T1000 (cell line): ENCODE measurements around the gene ACIN1.

Experiments
- DNase-seq: peaks from one replicate; lab custom pipeline; 2025; ENCODE audit warnings: mixed read lengths; lab: John Stamatoyannopoulos, UW

Gene ACIN1

DNA sequence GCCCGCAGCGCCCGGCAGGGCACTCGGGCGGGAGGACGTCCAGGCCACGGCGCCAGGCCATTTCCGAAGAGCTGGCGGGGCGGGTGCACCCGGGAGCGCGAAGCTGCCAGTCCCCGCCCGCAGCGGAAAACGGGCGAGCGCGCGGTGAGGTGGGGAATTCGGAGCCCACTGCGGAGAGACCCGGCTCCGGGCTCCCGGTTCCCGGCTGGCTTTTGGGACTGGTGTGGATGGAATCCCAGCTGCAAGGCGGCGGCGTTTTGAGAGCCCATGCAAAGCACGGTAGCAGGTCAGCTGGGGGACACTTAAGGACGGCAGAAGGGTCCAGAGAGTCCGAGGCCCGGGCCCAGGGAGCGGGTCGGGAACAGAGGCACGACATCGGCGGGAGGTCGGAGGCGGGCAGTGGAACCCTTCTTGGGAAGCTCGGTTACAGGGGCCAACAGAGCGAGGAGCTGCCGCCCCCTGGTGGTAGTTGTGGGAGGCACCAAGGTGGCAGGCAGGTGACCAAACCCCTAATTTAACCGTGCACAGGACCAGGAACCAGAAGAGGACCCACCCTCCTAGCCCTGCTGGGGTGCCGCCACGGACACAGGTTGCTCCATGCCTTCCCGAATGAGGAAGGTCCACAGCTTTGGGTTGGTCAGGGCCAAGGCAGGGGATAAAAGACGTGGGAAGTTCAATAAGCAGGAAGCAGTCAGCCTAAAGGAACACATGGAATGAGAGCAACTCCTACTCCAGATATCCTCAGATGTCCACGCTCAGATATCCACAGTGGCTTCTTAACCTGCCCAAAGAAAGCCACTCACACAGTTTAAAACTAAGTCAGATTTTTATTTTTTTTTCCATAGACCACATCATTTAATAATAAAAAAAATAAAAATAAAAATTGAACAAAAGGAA is 36.9 kb downstream of the ACIN1 start:
- DNase-seq: no peak

DNA sequence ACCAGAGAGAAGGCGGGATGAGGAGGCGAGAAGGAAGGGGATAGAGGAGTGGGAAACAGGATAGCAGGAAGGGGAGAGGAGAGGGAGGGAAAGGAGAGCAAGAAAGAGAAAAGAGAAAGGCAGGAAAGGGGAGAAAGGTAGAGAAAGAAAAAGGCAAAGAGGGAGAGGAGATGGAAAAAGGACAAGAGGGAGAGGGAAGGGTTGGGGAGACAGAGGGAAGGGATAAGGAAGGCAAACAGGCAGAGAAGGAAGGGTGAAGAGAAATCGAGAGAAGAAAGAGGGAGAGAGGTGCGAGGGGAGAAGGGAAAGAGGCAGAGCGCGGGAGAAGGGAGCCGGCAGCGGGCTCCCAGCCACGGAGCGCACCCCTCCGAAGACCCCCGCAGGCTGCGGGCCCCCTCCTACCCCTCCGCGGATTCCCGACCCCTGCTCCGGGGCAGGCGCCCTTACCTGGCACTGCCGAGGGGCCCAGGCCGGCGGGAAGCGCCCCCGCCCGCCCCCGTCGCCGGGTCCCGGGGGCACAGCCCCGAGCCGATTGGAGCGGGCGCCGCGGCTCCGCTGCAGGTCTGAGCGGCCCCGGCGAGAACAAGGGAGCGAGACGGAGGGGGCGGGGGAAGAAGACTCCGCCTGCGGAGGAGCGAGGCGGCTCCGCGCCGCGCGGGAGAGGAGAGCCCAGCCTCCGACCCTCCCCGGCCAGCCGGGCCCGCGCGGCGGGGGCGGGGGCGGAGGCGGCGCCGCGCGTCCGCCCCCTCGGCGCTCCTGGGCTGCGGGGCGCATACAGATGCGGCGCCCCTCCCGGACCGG is 37.8 kb downstream of the ACIN1 start, which contains the start of gene CDH24:
TSS of gene CDH24 (minus strand) at position 565 of the 801 bp plus-strand sequence. CDS start 1,787 bp downstream, outside the sequence.
- DNase-seq: no peak

DNA sequence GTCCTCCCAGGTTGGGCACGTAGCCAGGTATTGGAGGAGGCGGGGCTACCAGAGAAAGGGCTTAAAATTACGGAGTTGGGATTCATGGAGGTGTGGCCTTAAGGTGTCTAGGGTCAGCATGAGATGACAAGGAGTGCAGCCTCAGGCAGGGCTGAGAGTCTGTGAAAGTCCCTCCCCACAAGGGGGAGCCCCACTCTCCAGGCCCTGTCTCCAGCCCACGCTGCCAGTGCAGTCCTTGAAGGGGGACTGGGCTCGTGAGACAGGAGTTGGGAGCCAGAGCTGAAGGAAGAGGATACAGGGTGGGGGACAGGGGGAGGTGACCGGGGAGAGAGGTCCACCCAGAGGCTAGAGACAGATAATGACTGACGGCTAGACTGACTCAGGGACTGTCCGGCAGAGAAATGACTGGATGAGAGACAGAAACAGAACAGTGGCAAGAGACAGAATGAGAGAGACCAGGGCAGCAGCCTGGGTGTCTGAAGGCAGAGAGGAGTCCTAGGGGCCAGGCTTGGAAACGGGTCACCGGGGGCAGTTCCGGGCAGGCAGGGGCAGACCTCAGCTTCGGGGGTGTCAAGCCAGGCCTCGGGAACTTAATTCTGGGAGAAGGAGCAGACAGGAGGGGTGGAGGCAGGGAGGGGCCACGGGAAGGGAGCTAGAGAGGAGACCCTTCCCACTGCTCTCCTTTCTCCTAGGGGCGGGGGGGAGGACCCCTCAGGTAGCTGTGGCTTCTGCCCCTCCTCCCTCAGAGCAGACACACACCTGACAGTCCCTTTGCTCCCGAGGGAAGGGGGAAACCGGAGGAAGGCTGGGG is 38.6 kb downstream of the ACIN1 start:
- no peak for DNase-seq

DNA sequence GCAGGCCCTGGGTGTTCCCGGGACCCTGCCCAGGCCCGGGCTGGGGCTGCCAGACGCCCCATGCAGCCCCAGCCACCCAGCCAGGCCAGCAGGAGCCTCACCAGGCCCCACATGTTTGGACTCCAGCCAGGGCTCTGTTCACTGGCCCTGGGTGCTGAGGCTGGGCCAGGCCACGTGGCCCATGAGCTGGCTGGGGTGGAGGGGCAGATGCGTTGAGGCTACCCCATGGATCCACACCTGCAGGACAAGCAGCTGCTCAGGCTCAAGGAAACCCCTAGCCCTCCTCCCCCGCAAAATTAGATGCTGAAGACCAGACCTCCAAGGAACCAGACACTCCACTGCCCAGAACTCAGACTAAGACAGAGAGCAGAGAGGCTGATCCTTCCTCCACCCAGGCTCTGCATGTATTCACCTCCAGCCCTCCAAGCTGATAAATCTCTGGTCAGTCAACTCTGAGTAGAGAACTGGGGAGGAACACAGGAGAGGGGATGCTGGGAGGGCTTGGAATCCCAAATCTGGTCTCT is 39.3 kb downstream of the ACIN1 start:
- no peak for DNase-seq

DNA sequence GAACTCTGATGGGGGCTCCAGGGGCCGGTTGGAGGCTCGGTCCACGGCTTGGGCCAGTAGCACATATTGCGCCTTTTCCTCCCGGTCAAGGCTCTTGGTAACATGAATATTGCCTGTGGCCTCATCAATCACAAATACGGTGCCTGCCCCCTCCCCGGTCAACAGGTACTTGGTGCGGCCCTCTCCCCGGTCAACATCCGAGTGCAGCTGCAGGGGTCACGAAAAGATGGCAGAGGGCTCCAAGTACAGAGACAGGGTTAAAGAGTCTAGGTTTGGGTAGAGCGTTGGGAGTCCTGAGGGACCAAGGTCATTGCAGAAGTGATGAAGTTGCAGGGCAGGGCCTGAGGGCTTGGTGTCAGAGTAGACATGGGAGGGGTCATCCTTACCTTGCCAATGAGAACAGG is 39.8 kb downstream of the ACIN1 start:
- DNase-seq: no peak

DNA sequence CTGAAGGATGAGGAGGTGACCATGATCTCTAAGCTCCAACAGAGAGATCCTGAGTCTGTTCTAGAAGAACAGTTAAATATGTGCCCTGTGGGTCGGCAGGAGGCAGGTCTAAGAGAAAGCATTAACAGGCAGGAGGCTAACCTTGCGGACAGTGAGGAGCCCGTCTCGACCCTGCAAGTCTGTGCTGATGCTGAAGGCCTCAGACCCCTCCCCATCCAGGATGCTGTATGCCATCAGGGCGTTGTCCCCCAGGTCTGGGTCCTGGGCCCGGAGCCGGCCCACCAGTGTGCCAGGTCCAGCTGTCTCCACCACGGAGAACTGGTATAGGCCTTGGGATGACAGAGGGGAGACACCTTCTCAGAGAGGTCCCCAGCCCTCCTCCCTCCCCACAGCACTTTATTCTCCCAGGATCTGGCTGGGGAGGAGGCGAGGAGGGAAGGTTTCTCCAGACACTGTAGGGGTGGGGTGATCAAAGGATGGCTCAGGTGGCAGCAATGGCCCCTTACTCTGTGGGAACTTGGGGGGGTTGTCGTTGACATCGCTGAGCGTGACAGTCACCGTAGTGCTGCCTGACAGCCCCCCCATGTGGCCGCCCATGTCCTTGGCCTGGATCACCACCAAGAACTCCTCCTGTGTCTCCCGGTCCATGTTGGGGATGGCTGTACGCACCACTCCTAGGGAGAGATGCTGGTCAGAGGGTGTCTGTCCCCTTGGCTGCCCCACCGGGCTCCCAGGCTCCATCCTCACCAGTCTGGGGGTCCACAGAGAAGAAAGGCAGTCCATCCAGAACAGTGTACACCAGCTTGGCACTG is 40.7 kb downstream of the ACIN1 start:
- no peak for DNase-seq

DNA sequence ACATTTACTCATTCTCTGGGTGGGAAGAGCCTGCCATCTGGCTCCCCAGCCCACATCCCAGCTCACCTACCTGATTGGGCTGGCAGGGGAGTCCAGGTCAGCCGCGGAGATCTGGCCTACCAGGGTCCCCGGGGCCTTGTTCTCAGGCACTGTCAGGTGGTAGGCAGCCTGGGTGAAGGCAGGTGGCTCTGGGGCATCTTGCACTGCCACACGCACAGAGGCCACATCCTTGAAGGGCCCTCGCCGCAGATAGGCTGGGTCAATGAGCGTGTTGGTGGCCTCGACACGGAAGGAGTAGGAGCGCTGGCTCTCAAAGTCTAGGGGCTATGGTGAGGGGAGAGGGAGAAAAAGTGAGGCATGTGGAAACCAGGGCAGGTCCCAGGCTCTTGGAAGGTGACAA is 41.5 kb downstream of the ACIN1 start:
- DNase-seq: no peak

DNA sequence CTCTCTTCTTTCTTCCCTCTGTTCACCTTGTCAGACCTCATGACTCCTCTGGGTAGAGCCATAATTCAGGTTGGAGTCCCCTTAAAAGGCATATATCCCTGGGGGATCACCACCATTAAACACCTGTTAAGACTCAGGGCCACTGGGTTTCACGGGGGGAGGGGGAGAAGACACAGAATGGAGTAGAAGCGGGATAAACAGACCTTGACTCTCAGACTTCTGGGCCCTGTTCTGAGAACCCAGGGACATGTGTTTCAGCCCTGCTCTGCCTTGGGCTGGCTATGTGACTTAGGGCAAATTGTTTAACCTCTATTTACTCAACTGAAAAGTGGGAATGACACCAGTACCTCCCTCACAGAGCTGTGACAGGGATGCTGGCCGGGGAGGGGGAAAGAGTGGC is 42.3 kb downstream of the ACIN1 start:
- DNase-seq: no peak

DNA sequence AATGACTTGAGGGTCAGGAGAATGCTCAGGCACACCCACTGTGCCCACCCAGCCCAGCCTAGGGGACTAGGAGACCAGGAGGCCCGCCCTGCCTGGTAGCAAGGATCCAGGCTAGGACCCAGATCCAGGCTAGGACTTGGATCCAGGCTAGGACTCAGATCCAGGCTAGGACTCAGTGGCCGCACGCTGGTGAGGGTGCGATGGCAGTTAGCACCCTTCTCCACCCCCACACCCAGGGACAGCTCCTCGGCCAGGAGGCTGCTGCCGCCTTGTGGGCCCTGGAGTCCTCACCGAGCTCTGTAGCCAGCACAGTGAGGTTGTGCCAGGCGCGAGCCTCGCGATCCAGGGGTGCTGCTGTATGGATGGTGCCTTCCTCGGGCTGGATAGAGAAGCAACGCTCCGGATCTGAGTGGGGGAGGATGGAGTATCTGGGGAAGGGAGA is 42.7 kb downstream of the ACIN1 start:
- no peak for DNase-seq

DNA sequence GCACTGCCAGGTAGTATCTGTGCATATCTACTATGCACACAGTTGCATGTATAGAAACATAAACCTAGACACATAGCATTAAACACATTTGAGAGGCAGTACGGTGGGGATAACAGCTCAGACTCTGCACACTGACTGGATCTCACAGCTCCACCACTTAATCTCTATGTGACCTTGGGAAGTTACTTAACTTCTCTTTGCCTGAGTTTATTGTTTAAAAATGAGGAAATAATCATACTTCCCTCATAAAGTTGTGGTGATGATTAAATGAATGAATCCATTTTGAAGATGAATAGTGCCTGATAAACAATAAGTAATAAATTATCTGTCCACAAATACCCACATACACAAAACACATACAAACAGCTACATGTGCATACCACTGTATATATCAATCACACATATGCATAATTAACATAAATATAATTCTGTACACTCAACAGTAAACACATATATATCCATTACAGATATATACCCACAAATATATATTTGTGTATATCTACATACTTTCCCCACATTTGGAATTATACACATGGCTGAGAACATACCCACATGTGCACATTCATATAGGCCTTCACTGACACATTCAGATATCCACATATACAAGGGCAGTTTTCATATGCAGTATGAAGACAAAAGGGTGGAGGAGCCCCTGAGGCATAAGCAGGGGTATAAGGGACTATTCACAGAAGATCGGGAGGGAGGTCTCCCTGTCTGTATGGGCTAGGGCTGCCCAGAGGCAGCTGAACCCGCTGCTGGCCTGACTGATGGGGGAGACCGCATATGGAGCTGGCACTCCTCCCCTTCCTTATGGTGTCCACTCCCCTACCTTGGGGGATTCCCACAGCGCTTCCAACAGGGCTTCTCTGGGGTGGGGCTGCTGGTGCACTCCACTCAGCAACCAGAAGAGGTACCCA is 43.5 kb downstream of the ACIN1 start:
- DNase-seq: no peak

DNA sequence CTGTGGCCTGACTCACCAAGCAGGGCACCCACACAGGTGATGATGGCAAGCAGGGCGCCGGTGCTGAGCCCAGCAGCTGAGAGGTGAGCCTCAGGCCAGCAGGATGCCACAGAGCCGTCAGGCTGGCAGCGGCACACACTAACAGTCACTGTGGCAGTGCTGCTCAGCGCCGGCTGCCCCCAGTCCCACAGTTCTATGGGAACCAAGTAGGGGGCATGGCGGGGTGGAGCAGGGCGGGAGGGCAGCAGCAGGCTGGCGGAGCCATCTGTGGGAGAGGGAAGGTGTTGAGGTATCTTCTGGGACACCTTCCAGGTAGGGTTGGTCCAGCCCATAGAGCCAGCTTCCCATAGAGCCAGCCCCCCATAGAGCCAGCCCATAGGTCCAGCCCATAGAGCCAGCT is 45.9 kb downstream of the ACIN1 start:
- DNase-seq: no peak

DNA sequence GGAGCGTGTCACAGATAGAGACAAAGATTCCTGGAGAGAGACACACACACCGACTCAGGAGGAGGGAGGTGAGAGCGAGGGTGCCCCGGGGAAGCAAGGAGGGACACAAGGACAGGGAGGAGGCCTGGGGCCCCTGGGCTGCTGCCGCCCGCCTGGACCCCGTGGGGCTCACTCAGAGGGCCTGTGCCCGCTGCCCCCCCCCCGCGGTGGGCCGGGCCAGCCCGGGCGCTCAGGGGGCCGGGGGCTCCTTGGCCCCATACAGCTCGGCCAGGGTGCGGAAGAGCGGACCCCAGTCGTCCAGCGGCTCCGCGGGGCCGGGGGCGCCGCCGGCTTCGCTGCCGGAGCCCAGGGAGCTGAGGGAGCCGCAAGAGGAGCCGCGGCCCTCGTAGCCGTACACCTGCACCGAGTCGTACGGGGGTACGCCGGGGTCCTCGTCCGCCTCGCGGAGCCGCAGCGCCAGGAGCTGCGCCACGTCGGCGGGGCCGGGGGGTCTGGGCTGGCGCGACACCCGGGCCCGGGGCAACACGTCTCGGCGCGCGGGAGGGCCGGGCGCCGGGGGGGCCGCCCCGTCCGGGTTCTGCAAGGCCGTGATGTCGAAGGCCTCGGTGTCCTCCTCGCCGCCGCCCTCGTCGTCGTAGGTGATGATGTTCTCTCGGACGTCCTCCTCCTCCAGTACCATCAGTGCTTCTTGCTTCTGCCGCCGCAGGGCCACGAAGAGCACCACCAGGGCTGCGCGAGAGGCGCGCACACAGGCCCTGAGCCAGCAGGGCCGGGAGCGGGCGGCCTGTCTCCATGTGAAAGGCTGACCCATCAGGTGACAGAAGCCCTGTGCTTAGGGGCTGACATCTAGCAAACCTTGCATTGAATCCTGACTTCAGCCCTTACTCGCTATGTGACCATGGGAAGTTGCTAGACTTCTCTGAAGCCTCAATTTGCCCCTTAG is 46.9 kb downstream of the ACIN1 start:
- no peak for DNase-seq

DNA sequence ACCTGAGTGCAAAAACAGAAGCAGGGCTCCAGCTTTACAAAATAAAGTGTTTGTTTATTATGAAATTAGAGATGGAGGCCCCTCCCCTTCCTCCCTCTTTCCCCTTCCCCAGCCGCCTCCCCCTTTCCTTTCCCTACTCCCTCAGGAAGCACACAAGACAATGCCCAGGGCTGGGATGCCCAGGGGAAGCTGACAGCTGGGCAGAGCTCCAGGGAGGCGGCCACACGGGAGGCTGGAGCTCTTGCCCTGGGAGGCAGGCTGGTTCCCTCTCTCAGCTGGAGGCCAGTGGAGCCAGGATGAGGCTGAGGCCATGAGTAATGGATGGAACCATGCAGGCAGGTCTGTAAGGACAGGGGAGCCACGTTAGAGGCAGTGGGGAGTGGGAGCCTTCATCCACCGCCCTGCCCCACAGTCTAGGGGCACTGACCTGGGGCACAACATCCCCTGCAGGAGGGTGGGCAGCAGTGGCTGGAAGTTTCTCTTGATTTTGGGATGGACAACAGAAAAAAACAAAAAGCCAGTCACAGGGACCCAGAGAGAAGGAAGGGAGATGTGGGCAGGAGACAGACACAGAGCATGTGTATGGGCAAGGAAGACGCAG is 47.8 kb downstream of the ACIN1 start:
- DNase-seq: no peak

DNA sequence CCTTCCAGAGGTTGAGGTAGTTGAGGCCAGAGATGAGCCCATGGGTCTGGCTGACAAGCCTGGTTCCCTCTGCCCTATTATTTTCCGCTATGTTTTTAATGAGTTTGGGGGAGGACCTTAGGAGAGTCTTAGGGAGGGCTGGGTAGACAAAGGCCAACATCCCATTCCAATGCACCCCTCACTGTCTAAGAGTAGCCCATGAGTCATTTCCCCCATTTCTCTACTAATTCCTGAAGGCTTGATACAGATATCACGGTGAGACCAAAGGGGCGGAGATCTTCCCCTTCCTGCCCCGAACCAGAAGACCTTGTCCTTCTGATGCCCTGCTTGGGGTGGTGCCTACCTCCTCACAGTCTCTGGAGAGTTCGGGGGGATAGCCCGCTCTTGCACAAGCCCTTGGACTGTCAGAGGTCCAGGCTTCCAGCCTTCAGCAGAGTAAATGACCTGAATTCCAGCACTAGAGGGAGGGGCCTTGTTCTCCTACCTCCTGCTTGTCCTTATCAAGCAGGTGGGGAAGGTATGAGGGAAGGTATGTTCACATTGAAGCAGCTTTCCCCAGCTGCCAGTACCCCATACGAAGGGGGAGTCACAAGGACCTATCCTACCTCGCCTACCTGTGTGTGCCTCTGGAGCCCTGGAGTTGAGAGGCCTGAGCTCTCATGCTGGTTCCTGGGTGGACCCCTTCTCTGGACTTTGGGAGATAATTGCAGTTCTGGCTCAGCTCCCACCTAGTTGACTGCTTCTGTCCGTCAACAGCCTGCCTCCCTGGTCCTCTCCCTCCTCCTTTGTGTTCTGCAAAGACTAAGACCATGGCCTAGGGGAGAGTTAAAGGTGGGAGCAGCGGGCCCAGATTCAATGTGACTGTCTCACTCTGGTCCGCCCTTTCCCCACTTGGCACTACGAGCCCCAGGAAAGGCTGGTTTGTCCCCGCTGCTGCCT is 49.2 kb downstream of the ACIN1 start:
- DNase-seq: no peak

DNA sequence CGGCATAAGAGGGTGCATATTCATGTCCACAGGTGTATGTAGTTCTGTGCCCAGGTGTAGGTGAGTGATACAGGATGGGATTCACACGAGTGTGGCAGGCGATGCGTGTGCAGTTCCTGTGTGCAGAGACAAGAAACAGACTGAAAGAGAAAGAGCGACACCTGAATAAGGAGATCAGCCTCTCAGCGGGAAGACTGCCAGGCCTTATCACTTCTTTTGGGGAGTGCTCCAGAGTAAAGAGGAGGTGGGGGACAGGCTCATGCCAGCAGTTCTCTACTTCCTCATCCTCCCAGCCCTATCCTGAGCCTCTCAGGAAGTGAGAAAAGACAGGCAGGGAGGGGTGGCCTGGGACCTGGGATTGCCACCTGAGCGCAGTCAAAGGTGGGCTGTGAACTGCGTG is 50.1 kb downstream of the ACIN1 start:
- no peak for DNase-seq

DNA sequence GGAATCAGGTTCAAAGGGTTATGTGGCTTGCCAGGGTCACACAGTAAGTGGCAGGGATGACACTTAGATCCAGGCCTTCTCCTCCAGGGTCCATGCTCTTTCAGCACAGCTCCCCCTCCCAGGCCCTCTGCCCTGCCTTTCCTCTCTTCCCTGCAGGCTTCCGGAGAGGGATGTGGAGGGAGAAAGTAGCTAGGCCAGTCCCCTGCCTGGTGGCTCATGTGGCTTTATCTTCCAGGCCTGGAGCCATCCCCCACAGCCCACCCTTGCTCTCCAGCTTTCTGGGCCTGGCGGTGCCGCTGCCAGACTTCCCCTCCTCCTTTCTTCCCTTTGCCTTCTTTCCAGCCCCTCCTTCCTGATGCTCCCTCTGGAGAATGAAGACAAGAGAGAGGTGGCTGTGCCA is 51.2 kb downstream of the ACIN1 start:
- DNase-seq: no peak

DNA sequence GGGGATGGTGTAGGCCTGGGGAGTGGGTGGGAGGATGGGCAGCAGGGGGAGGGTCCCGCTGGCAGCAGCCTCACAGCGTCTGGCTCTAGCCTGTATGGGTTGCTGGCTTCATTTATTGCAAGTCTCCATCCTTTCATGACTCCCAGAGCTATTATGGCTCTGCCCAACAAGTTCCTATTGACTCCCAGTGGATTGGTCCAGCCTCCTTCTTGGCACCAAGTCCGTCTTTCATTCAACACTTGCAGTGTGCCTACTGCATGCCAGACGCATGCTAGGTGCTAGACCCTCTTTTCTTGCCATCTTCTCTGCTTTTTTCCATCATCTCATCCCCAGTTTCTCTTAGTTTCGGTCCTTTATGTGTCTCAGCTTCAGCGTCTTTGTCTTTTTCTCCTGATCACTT is 51.8 kb downstream of the ACIN1 start:
- DNase-seq: no peak
